Fibroblast of lung (primary cell): ENCODE results near the gene RHBDD1. TPM values are rescaled to one million over a fixed set of nuclear protein-coding genes. Genes with fewer than 3 reads are reported as not detected.

ENCODE experiments used
- DNase-seq, 2 donors: peaks; one replicate each; pipeline versions ENCODE4 v3.0.0 to v3.0.0-alpha.2; 2010; ENCODE audit warnings: low read depth in 2 of 2
- H2AFZ ChIP-seq: 2 replicates; pipeline ENCODE4 v1.5.1; 2012; ENCODE audit warnings: low read length, control low read depth, inconsistent platforms
- H3K27ac ChIP-seq: 2 replicates; pipeline ENCODE4 v1.5.1; 2011; ENCODE audit warnings: low read length, control low read depth; ENCODE audit not compliant: insufficient read depth
- H3K27me3 ChIP-seq: 2 replicates; pipeline ENCODE4 v1.5.1; 2011; ENCODE audit warnings: mild to moderate bottlenecking, low read length; ENCODE audit not compliant: control insufficient read depth, insufficient read depth
- H3K36me3 ChIP-seq: 2 replicates; pipeline ENCODE4 v1.5.1; 2011; ENCODE audit warnings: low read length; ENCODE audit not compliant: control insufficient read depth, insufficient read depth
- H3K4me1 ChIP-seq: 2 replicates; pipeline ENCODE4 v1.5.1; 2011; ENCODE audit warnings: low read length; ENCODE audit not compliant: control insufficient read depth, insufficient read depth; ENCODE audit errors: extremely low read depth
- H3K4me2 ChIP-seq: 2 replicates; pipeline ENCODE4 v1.5.1; 2011; ENCODE audit warnings: low read length, control low read depth; ENCODE audit not compliant: insufficient read depth; ENCODE audit errors: extremely low read depth
- H3K4me3 ChIP-seq, 4 experiments: fragments of 200-600 bp in 1 of 4; sonication (generic) in 1 of 4; replicated peaks in 1 of 4; 2 replicates each; pipeline ENCODE4 v1.5.1; 2011 to 2016; ENCODE audit warnings: low read length in 4 of 4, low read depth in 3 of 4, mild to moderate bottlenecking in 3 of 4, control low read depth in 2 of 4, inconsistent platforms in 1 of 4, mixed read lengths in 1 of 4; ENCODE audit not compliant: insufficient read depth in 1 of 4; ENCODE audit errors: control extremely low read depth in 1 of 4
- H3K79me2 ChIP-seq: 2 replicates; pipeline ENCODE4 v1.5.1; 2012; ENCODE audit warnings: mild to moderate bottlenecking, low read length, inconsistent platforms; ENCODE audit not compliant: control insufficient read depth, insufficient read depth
- H3K9ac ChIP-seq: 2 replicates; pipeline ENCODE4 v1.5.1; 2011; ENCODE audit warnings: mild to moderate bottlenecking, low read length, control low read depth; ENCODE audit not compliant: insufficient read depth
- H3K9me3 ChIP-seq: 2 replicates; pipeline ENCODE4 v1.5.1; 2012; ENCODE audit warnings: low read depth, low read length; ENCODE audit not compliant: control insufficient read depth, insufficient read depth
- H4K20me1 ChIP-seq: 2 replicates; pipeline ENCODE4 v1.5.1; 2011; ENCODE audit warnings: low read length; ENCODE audit not compliant: control insufficient read depth, insufficient read depth; ENCODE audit errors: extremely low read depth
- EZH2 ChIP-seq: IDR thresholded peaks from 2 replicates; pipeline ENCODE4 v1.5.1; 2012; ENCODE audit warnings: low read length, control low read depth, mild to moderate bottlenecking; ENCODE audit errors: missing control alignments
- polyA plus RNA-seq, 2 donors: library from polyadenylated mRNA; depleted of rRNA in 1 of 2; stranded (reverse) in 1 of 2; unstranded in 1 of 2; fragments of >200 nt; gene quantifications; 2 replicates each; pipeline ENCODE4 v1.2.1, GENCODE V29; 2011 to 2012; ENCODE audit warnings: missing spikeins in 1 of 2
- total RNA-seq: library from RNA; depleted of rRNA; stranded (reverse); fragments of >200 nt; gene quantifications from 2 replicates; pipeline ENCODE4 v1.2.1, GENCODE V29; 2014
- TF ChIP-seq, protein P1 (sequence below), 2 donors: IDR thresholded peaks in 1 of 2; conservative IDR thresholded peaks in 1 of 2; 1 replicate in 1 of 2; 2 replicates in 1 of 2; pipeline ENCODE4 v1.5.1; 2011 to 2012; ENCODE audit warnings: low read length in 2 of 2, control low read depth in 1 of 2, inconsistent platforms in 1 of 2, low read depth in 1 of 2, mild to moderate bottlenecking in 1 of 2

Gene RHBDD1
- total and polyA plus RNA-seq, 2 donors (not counting 1 experiment from before 2014, with no cell fraction given): 31.5 to 85.4 TPM

DNA sequence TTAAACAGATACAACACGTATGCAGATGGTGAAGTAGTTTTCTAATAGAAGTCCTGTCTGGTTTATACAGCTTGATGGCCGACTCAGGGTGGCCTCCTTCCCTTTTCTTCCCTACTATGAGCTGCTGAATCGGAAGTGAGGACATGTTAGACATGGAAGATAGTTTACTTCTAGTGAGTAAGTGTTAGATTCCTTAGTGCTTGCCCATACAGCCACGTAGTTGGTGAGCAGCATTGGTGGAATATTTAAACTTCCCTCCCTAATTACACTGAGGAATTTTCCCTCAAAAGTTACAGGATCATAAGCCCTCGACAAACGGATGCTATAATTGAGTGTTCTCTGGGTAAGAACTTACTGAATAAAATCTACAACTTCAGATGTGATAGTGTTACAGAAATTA is 52.1 kb downstream of the RHBDD1 start:
- no peaks in the 10 kb centered on the region for H4K20me1 ChIP-seq
- no peak overlapping the region for H3K9ac ChIP-seq

DNA sequence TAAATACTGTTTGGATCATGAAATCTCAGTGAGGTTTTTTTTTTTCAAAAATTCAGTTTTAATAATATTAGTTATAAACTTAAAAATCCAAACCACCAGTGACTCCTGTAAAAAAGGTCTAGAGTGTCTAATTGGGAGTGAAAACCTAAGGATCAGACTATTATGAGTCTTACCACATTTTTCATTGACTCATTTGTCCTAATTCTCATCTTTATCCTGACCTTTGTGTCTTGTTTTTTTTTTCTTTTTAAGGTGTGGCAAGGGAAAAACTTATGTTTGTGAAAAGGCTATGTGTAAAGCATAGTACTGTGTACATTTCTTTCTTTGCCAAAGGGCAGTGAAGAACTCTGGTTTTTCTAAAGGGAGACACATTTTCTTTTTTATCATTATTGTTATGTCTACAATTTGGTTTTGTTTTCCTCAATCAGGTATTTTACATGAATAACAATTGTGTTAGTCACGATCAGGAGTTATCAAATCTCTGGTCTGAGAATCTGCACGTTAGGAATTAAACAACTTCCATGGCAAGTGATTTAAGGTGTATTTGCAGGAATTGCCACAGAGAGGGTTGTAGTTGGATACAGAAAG is 52.6 kb downstream of the RHBDD1 start:
- Histone ChIP-seq H2AFZ (no peak overlapping the region), H3K4me2 (no peak overlapping the region), H3K27me3 (no peaks in the 10 kb centered on the region), H3K27ac (peak overlapping the region; percentile 55), H3K4me1 (peaks cover 13% of the 10 kb centered on the region), H3K79me2 (no peaks in the 10 kb centered on the region), H3K36me3 (no peaks in the 10 kb centered on the region), H4K20me1 (no peaks in the 10 kb centered on the region), H3K9ac (no peak overlapping the region), H3K9me3 (no peaks in the 10 kb centered on the region), H3K4me3 (no peak overlapping the region)
- no peak for TF ChIP-seq EZH2
- TF ChIP-seq, protein P1, sequence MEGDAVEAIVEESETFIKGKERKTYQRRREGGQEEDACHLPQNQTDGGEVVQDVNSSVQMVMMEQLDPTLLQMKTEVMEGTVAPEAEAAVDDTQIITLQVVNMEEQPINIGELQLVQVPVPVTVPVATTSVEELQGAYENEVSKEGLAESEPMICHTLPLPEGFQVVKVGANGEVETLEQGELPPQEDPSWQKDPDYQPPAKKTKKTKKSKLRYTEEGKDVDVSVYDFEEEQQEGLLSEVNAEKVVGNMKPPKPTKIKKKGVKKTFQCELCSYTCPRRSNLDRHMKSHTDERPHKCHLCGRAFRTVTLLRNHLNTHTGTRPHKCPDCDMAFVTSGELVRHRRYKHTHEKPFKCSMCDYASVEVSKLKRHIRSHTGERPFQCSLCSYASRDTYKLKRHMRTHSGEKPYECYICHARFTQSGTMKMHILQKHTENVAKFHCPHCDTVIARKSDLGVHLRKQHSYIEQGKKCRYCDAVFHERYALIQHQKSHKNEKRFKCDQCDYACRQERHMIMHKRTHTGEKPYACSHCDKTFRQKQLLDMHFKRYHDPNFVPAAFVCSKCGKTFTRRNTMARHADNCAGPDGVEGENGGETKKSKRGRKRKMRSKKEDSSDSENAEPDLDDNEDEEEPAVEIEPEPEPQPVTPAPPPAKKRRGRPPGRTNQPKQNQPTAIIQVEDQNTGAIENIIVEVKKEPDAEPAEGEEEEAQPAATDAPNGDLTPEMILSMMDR (conservative IDR thresholded peaks at IDR 0.05 in 1 of 2, IDR thresholded peaks at IDR 0.05 in 1 of 2; ENCODE audit: low read depth in 1 of 2, low read length in 2 of 2): no peak
- peak in 1 of 2 donors; percentile 14 for DNase-seq

More for the DNA sequence above, 52.1 kb downstream of the RHBDD1 start:
- Histone ChIP-seq H3K4me2 (peak overlapping the region; percentile 52), H3K79me2 (no peaks in the 10 kb centered on the region), H3K4me1 (peaks cover 11% of the 10 kb centered on the region), H3K9me3 (no peaks in the 10 kb centered on the region), H3K27me3 (no peaks in the 10 kb centered on the region), H3K4me3 (no peak overlapping the region), H3K36me3 (no peaks in the 10 kb centered on the region), H3K27ac (peak overlapping the region; percentile 55), H2AFZ (no peak overlapping the region)
- DNase-seq: peak; percentile 43 to 57
- TF ChIP-seq, protein P1 (conservative IDR thresholded peaks at IDR 0.05 in 1 of 2, IDR thresholded peaks at IDR 0.05 in 1 of 2; ENCODE audit: low read depth in 1 of 2, low read length in 2 of 2): no peak
- no peak for TF ChIP-seq EZH2

DNA sequence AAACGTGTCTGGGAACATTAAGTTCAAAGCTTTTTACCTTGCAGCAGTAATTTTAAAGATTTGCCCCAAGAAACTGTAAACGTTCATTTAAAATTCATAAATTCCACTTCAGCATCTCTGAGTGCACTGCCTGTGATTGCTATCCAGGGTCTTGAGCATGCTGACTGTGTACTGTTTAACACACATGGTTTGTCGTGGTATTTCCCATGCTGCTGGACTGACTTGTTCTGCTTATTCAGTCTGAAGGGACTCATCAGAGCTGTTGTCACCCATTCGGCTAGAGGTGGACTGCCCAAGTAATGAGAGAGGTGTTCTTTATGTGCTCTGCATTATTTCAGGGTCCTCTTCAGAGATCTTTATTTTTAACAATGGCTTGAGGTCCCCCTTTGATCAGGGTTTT is 53.1 kb downstream of the RHBDD1 start:
- Histone ChIP-seq H4K20me1 (no peaks in the 10 kb centered on the region), H3K9ac (no peak overlapping the region), H3K4me1 (peaks cover 13% of the 10 kb centered on the region), H3K9me3 (no peaks in the 10 kb centered on the region), H3K27ac (peak overlapping the region; percentile 55), H3K79me2 (no peaks in the 10 kb centered on the region), H3K4me2 (no peak overlapping the region), H3K27me3 (no peaks in the 10 kb centered on the region), H3K4me3 (no peak overlapping the region), H3K36me3 (no peaks in the 10 kb centered on the region), H2AFZ (no peak overlapping the region)
- DNase-seq: peak in 1 of 2 donors; percentile 20
- TF ChIP-seq, protein P1 (conservative IDR thresholded peaks at IDR 0.05 in 1 of 2, IDR thresholded peaks at IDR 0.05 in 1 of 2; ENCODE audit: low read depth in 1 of 2, low read length in 2 of 2): no peak
- no peak for TF ChIP-seq EZH2
